WERI-Rb-1 (cell line): ENCODE measurements around the gene SLCO2B1.
A peak's percentile ranks its signal among the peaks of the same experiment; 100 is the strongest.

Experiments
- DNase-seq: peaks from one replicate; pipeline ENCODE4 v3.0.0-alpha.2; 2020
- H3K27ac ChIP-seq: fragments of 250-450 bp; sonication (Bioruptor Pico); 2 replicates; pipeline ENCODE4 v1.5.1; 2020; ENCODE audit warnings: mild to moderate bottlenecking, moderate library complexity
- H3K27me3 ChIP-seq: fragments of 250-450 bp; sonication (Bioruptor Pico); 2 replicates; pipeline ENCODE4 v1.5.1; 2021; ENCODE audit warnings: mild to moderate bottlenecking, low read depth, moderate library complexity; ENCODE audit not compliant: insufficient read depth, severe bottlenecking
- H3K36me3 ChIP-seq: fragments of 250-450 bp; sonication (Bioruptor Pico); 2 replicates; pipeline ENCODE4 v1.5.1; 2020; ENCODE audit warnings: mild to moderate bottlenecking, moderate library complexity
- H3K4me3 ChIP-seq: 2 replicates; pipeline ENCODE4 v1.5.1; 2011; ENCODE audit warnings: low read depth, mild to moderate bottlenecking, control low read depth, low read length
- H3K9me3 ChIP-seq: fragments of 250-450 bp; sonication (Bioruptor Pico); 2 replicates; pipeline ENCODE4 v1.5.1; 2021; ENCODE audit warnings: mild to moderate bottlenecking, moderate library complexity; ENCODE audit not compliant: severe bottlenecking
- TF ChIP-seq, protein P1 (sequence below): IDR thresholded peaks from 2 replicates; pipeline ENCODE4 v1.5.1; 2011; ENCODE audit warnings: low read depth, mild to moderate bottlenecking, control low read depth, inconsistent platforms, low read length

SLCO2B1 gene

DNA sequence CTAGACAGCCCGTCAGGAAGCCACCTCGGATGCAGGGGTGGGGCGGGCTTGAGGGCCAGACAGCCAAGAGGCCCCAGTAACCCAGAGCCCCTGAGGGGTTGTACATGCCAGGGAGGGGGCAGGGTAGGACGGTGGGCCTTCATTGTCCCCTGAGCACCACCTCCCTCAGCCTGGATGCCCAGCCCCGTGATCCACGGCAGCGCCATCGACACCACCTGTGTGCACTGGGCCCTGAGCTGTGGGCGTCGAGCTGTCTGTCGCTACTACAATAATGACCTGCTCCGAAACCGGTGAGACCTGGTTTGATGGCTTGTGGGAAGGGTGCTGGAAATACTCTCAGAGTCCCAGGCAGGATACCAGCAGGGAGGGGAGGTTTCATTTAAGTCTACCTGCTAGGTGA is 52.2 kb downstream of the SLCO2B1 start:
- Histone ChIP-seq H3K27me3 (no peaks in the 10 kb centered on the region), H3K9me3 (no peaks in the 10 kb centered on the region), H3K36me3 (no peaks in the 10 kb centered on the region), H3K4me3 (no peak overlapping the region), H3K27ac (no peak overlapping the region)
- no peak for DNase-seq
- TF ChIP-seq, protein P1, sequence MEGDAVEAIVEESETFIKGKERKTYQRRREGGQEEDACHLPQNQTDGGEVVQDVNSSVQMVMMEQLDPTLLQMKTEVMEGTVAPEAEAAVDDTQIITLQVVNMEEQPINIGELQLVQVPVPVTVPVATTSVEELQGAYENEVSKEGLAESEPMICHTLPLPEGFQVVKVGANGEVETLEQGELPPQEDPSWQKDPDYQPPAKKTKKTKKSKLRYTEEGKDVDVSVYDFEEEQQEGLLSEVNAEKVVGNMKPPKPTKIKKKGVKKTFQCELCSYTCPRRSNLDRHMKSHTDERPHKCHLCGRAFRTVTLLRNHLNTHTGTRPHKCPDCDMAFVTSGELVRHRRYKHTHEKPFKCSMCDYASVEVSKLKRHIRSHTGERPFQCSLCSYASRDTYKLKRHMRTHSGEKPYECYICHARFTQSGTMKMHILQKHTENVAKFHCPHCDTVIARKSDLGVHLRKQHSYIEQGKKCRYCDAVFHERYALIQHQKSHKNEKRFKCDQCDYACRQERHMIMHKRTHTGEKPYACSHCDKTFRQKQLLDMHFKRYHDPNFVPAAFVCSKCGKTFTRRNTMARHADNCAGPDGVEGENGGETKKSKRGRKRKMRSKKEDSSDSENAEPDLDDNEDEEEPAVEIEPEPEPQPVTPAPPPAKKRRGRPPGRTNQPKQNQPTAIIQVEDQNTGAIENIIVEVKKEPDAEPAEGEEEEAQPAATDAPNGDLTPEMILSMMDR: no peak

DNA sequence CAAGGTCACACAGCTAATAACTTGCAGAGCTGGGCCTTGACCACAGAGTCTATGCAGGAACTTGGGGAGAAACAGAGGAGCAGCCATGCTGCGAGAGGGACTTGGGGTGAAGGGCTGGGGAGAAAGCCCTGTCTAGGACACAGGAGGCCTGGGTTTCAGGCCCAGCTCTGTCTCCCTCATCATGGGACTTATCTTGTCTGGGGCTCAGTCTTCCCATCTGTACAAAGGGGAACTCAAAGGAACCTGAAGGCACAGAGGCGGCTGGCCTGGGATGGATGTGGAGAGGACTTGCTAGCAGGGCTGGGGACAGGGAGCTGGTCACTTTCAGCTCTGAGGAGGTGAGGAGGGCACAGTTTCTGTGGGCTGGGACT is 52.7 kb downstream of the SLCO2B1 start:
- Histone ChIP-seq H3K4me3 (no peak overlapping the region), H3K9me3 (no peaks in the 10 kb centered on the region), H3K36me3 (no peaks in the 10 kb centered on the region), H3K27me3 (no peaks in the 10 kb centered on the region), H3K27ac (no peak overlapping the region)
- TF ChIP-seq, protein P1: no peak
- DNase-seq: no peak

DNA sequence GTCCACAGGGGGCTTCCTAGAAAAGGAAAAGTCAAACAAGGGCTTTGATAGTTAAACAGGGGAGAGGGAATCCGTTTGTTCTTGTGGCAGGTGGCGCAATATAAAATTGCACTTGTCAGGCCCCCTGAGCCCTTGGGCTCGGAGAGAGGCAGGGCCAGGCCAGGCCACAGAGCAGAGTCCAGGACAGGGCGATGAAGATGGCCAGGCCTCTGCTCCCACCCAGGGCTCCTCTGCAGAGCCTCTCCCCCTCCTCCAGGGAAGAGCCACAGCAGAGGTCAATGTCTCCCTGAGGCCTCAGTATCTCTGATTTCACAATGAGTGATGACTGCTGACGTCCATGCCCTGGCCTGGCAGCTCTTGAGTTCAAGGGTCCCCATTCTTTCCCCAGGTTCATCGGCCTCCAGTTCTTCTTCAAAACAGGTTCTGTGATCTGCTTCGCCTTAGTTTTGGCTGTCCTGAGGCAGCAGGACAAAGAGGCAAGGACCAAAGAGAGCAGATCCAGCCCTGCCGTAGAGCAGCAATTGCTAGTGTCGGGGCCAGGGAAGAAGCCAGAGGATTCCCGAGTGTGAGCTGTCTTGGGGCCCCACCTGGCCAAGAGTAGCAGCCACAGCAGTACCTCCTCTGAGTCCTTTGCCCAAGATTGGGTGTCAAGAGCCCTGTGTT is 53.2 kb downstream of the SLCO2B1 start:
- TF ChIP-seq, protein P1: no peak
- Histone ChIP-seq H3K4me3 (no peak overlapping the region), H3K9me3 (no peaks in the 10 kb centered on the region), H3K36me3 (no peaks in the 10 kb centered on the region), H3K27ac (no peak overlapping the region), H3K27me3 (no peaks in the 10 kb centered on the region)
- no peak for DNase-seq

DNA sequence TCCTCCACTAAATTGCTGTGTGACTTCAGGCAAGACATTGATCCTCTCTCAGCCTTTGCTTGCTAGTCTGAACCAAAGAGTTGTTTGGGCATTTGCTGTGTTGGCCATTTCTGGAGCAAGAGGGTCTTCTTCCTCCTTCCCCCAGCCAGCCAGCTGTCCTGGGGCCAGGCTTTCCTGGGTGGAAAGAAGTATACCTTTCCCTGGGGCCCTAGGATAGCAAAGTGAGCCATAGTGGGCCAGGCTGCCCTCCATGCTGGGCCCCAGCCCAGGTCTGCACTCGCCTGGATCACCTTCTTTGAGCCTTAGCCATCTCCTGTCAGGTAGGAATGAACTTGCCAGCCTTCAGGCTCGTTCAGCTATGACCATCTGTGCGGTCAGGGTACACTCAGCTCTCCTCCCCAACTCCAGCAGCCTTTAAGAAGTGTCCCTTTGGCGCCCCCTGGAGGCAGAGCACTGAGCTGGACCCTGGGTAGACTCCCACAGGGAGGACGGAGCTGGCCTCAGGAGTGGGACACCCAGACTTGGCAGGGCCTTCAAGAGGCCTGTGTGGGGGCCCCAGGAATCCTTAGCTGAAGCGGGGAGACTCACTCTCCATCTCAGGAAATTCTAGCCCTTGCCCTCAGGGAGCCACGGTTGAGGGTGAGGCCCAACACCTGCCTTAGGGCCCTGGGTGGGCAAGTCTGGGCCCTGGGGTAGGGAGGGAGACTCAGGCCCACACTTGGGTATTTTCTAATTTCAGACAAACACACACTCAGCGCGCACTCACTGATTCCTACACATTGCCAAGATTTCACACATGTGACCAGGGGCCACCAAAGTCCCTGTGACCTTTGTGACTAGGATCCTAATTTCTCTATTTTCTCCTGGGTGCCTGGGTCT is 54.0 kb downstream of the SLCO2B1 start:
- no peaks in the 10 kb centered on the region for H3K27me3 ChIP-seq
- no peak overlapping the region; the same call in 1 of the 2 replicates for H3K27ac ChIP-seq
- TF ChIP-seq, protein P1: peak; percentile 88
- peak; percentile 95 for DNase-seq
- no peaks in the 10 kb centered on the region for H3K9me3 ChIP-seq
- no peak overlapping the region for H3K4me3 ChIP-seq
- H3K36me3 ChIP-seq: no peaks in the 10 kb centered on the region

DNA sequence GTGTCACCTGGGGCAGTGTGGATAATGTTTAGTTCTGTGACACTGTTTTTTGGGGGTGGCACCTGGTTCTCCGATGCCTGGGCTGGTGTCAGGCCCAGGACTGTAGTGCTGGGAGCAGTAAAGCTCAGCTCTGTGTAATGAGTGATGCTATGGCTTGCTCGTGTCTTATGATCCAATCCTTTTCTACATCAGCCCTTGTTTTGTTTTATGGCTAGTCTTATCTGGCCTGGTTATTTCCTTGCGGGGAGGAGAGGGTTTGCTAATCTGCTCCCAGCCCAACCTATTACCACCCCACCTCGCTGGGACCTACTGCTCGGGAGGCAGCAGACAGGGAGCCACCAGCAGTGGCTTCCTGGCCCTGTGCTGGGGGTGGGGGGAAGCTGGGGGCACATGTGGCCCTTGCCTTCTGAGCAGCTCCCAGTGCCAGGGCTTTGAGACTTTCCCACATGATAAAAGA is 54.7 kb downstream of the SLCO2B1 start:
- H3K9me3 ChIP-seq: no peaks in the 10 kb centered on the region
- H3K4me3 ChIP-seq: no peak overlapping the region
- no peak overlapping the region for H3K27ac ChIP-seq
- no peak for DNase-seq
- no peaks in the 10 kb centered on the region for H3K36me3 ChIP-seq
- H3K27me3 ChIP-seq: no peaks in the 10 kb centered on the region
- TF ChIP-seq, protein P1: no peak
